Measurements from ENCODE around the gene TPPP2. TPM values are rescaled to one million over a fixed set of nuclear protein-coding genes. Genes with fewer than 3 reads are reported as not detected.
"Not testable (repeated sequence)": the region's sequence is repeated elsewhere in the genome, so short reads cannot be mapped to it uniquely, and the experiment has no call there.

TPPP2 gene
- total RNA-seq (2022) (not detected in 2 replicates), Bru-seq, nascent RNA (not detected), BruChase-seq, experiment 1, labeled RNA remaining after a 6-hour chase (not detected), BruChase-seq, experiment 2, labeled RNA remaining after a 2-hour chase (not detected)
- long read RNA-seq = 0 reads

DNA sequence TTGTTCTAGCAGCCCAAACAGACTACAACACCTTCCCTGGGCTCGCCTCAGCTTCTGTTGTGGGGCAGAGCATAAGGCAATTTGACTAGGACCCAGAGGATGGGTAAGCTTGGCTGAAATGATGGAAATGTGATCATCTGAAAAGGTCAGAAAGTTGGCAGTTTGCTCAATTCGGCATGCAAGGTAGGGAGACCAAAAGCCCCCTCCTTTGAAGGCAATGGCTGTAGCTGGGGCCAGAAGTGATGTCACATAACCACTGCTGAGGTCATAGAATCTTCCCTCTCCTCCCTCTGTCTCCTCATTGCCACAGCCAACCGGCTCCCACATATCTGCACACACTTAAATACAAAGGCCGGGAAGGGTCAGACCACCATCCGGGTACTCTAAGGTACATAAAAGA, at the start of gene TPPP2:
TSS of gene TPPP2 (plus strand) at position 301 of the 400 bp plus-strand sequence. CDS start 365 bp downstream, outside the sequence.
- BruUV-seq (replicated peaks) = no TSS peak
- no peaks in the 10 kb centered on the region for H3K4me1 Mint-ChIP-seq (ENCODE audit: insufficient read depth, unreplicated experiment)
- H3K4me3 Mint-ChIP-seq (ENCODE audit: unreplicated experiment) = no peak within 1 kb of the TSS
- TF ChIP-seq, protein P1, sequence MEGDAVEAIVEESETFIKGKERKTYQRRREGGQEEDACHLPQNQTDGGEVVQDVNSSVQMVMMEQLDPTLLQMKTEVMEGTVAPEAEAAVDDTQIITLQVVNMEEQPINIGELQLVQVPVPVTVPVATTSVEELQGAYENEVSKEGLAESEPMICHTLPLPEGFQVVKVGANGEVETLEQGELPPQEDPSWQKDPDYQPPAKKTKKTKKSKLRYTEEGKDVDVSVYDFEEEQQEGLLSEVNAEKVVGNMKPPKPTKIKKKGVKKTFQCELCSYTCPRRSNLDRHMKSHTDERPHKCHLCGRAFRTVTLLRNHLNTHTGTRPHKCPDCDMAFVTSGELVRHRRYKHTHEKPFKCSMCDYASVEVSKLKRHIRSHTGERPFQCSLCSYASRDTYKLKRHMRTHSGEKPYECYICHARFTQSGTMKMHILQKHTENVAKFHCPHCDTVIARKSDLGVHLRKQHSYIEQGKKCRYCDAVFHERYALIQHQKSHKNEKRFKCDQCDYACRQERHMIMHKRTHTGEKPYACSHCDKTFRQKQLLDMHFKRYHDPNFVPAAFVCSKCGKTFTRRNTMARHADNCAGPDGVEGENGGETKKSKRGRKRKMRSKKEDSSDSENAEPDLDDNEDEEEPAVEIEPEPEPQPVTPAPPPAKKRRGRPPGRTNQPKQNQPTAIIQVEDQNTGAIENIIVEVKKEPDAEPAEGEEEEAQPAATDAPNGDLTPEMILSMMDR (IDR thresholded peaks at IDR 0.05; ENCODE audit: unreplicated experiment) = no peak
- intact Hi-C loops (cut with micrococcal nuclease) = no loop called here
- H3K27ac Mint-ChIP-seq (ENCODE audit: low read depth, unreplicated experiment) = no peak within 1 kb of the TSS
- DNase-seq (ENCODE audit: unreplicated experiment) = no peak
- POLR2A ChIA-PET = no interaction called here
- no peaks in the 10 kb centered on the region for H3K27me3 Mint-ChIP-seq (ENCODE audit: insufficient read depth, unreplicated experiment)
- no peaks in the 10 kb centered on the region for H3K36me3 Mint-ChIP-seq (ENCODE audit: insufficient read depth, unreplicated experiment)
- CTCF ChIA-PET = interaction anchor here (0.7 to 3.1 kb wide), 5 partner anchors 10 to 42 kb away, joined by 4 to 25 read pairs (median 14); partner anchors contain the start of gene SLC39A2
- no peaks in the 10 kb centered on the region for H3K9me3 Mint-ChIP-seq (ENCODE audit: unreplicated experiment)

DNA sequence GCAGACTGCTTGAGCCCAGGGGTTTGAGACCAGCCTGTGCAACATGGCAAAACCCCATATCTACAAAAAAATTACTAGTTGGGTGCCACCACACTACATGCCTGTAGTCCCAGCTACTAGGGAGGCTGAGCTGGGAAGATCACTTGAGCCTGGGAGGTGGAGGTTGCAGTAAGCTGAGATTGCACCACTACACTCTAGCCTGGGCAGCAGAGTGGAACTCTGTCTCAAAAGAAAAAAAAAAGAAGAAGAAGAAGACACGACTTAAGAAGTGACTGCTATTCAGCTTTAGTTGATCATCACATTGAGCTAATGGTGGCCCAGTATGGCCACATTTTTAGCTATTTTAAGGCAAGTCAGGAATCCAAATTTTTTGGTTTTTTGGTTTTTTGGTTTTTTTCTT, 49.1 kb upstream of the TPPP2 start:
- POLR2A ChIA-PET = no interaction called here
- BruUV-seq (replicated peaks) = no TSS peak
- CTCF ChIA-PET = interaction anchor here (0.5 to 11.9 kb wide), 7 partner anchors 8 to 675 kb away, joined by 3 to 147 read pairs (median 4); no protein-coding TSS in a partner anchor
- no peak overlapping the region for H3K4me3 Mint-ChIP-seq (ENCODE audit: unreplicated experiment)
- no peak overlapping the region for H3K27ac Mint-ChIP-seq (ENCODE audit: low read depth, unreplicated experiment)
- H3K4me1 Mint-ChIP-seq (ENCODE audit: insufficient read depth, unreplicated experiment) = no peaks in the 10 kb centered on the region
- TF ChIP-seq, protein P1 (IDR thresholded peaks at IDR 0.05; ENCODE audit: unreplicated experiment) = no peak
- no peaks in the 10 kb centered on the region for H3K27me3 Mint-ChIP-seq (ENCODE audit: insufficient read depth, unreplicated experiment)
- no peaks in the 10 kb centered on the region for H3K9me3 Mint-ChIP-seq (ENCODE audit: unreplicated experiment)
- intact Hi-C loops (cut with micrococcal nuclease) = no loop called here
- peaks cover 6% of the 10 kb centered on the region for H3K36me3 Mint-ChIP-seq (ENCODE audit: insufficient read depth, unreplicated experiment)
- no peak for DNase-seq (ENCODE audit: unreplicated experiment)

GRCh38 chr14:20982646-20983369, 47.2 kb upstream of the TPPP2 start:
- Mint-ChIP-seq H3K4me1 (ENCODE audit: insufficient read depth, unreplicated experiment) (peaks cover 18% of the 10 kb centered on the region), H3K27ac (ENCODE audit: low read depth, unreplicated experiment) (no peak overlapping the region), H3K36me3 (ENCODE audit: insufficient read depth, unreplicated experiment) (peaks cover 6% of the 10 kb centered on the region), H3K9me3 (ENCODE audit: unreplicated experiment) (no peaks in the 10 kb centered on the region), H3K27me3 (ENCODE audit: insufficient read depth, unreplicated experiment) (no peaks in the 10 kb centered on the region), H3K4me3 (ENCODE audit: unreplicated experiment) (no peak overlapping the region)
- no TSS peak for BruUV-seq (replicated peaks)
- POLR2A ChIA-PET = interaction anchor here (0.7 to 1.0 kb wide), 2 partner anchors 9 to 369 kb away, joined by 3 to 4 read pairs; no protein-coding TSS in a partner anchor
- DNase-seq (ENCODE audit: unreplicated experiment) = no peak
- intact Hi-C loops (cut with micrococcal nuclease) = no loop called here
- CTCF ChIA-PET = interaction anchor here (0.6 to 11.9 kb wide), 9 partner anchors 9 to 279 kb away, joined by 3 to 147 read pairs (median 4); no protein-coding TSS in a partner anchor
- TF ChIP-seq, protein P1 (IDR thresholded peaks at IDR 0.05; ENCODE audit: unreplicated experiment) = no peak

GRCh38 chr14:20985650-20986049, 44.4 kb upstream of the TPPP2 start:
- Mint-ChIP-seq H3K4me1 (ENCODE audit: insufficient read depth, unreplicated experiment) (peaks cover 24% of the 10 kb centered on the region), H3K36me3 (ENCODE audit: insufficient read depth, unreplicated experiment) (peaks cover 12% of the 10 kb centered on the region)
- H3K27me3 Mint-ChIP-seq (ENCODE audit: insufficient read depth, unreplicated experiment); H3K9me3 Mint-ChIP-seq (ENCODE audit: unreplicated experiment); DNase-seq (ENCODE audit: unreplicated experiment); BruUV-seq (replicated peaks); H3K27ac Mint-ChIP-seq (ENCODE audit: low read depth, unreplicated experiment); intact Hi-C loops (cut with micrococcal nuclease); H3K4me3 Mint-ChIP-seq (ENCODE audit: unreplicated experiment): not testable (repeated sequence)
- ChIA-PET CTCF (interaction anchor here (0.6 to 11.9 kb wide), 6 partner anchors 13 to 291 kb away, joined by 3 to 147 read pairs (median 4); no protein-coding TSS in a partner anchor), POLR2A (interaction anchor here (0.6 to 4.5 kb wide), 2 partner anchors 11 to 88 kb away, joined by 3 to 26 read pairs; no protein-coding TSS in a partner anchor)

Measured in MCF 10A (cell line).